BJ (cell line): ENCODE results near the gene DOCK1. TPM values are rescaled to one million over a fixed set of nuclear protein-coding genes. Genes with fewer than 3 reads are reported as not detected.
A peak's percentile ranks its signal among the peaks of the same experiment; 100 is the strongest.

ENCODE experiments used
- CTCF ChIA-PET: fragments of 350-600 bp; formaldehyde crosslinking; extraction: SDS; loops from one replicate; lab custom pipeline; 2021; ENCODE audit warnings: antibody characterized with exemption, inconsistent platforms; lab: Yijun Ruan, JAX
- POLR2A ChIA-PET: fragments of 300-600 bp; sonication (Branson Sonifier 250); formaldehyde crosslinking; extraction: SDS; loops from one replicate; lab custom pipeline; 2021; ENCODE audit warnings: antibody characterized with exemption; lab: Charles Lee
- DNase-seq: peaks from one replicate; pipeline ENCODE4 v3.0.0-alpha.2; 2011; ENCODE audit warnings: low read depth
- H3K27me3 ChIP-seq: 2 replicates; pipeline ENCODE4 v1.6.0; 2011; ENCODE audit warnings: low read length; ENCODE audit not compliant: control insufficient read depth, insufficient read depth
- H3K36me3 ChIP-seq: 2 replicates; pipeline ENCODE4 v1.5.1; 2011; ENCODE audit warnings: low read length; ENCODE audit not compliant: control insufficient read depth, insufficient read depth
- H3K4me3 ChIP-seq: 2 replicates; pipeline ENCODE4 v1.5.1; 2011; ENCODE audit warnings: low read depth, mild to moderate bottlenecking, control low read depth, low read length
- polyA plus RNA-seq: library from polyadenylated mRNA; depleted of rRNA; stranded (reverse); fragments of >200 nt; gene quantifications from 2 replicates; pipeline ENCODE4 v1.2.3, GENCODE V29; 2011
- TF ChIP-seq, protein P1 (sequence below): IDR thresholded peaks from 2 replicates; pipeline ENCODE4 v1.5.1; 2011; ENCODE audit warnings: low read depth, mild to moderate bottlenecking, control low read depth, inconsistent platforms, low read length, moderate library complexity; ENCODE audit not compliant: insufficient read depth

Gene DOCK1
- polyA plus RNA-seq, 1 experiment = 20.0 TPM

DNA sequence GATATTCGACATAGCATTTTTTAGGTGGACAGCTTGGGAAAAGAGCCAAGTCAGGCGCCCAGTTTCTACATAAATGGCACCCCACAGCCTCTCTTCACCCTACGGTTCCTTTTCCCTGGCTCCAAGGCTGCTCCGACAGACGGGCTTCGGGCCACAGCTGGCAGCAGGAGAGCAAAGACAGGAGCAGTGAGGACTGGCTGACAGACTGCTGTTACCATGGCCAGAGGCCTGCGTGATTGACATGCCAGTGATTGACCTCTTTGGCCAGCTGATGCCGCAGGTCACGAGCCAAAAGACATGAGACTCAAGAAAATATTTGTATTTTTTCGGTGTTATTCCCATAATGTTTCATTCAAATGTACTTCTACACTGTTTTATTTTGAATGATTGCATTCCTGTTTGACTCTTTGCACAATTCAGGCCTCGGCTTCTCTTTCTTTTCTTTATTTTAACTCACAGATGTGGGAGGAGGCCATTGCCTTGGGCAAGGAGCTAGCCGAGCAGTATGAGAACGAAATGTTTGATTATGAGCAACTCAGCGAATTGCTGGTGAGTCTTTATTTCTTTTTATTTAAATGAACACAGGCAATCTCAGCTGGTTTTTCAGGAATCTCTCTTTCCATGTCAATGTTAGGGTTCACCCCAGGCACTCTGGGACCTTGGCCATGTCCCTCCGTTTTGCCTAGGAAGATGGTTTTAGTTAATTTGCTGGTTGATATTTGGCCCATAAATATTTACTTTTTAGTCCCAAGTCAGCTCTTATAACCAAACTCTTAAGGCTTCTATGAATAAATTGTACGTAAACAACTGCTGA, 497.6 kb downstream of the DOCK1 start:
- POLR2A ChIA-PET = no interaction called here
- no peak for DNase-seq

DNA sequence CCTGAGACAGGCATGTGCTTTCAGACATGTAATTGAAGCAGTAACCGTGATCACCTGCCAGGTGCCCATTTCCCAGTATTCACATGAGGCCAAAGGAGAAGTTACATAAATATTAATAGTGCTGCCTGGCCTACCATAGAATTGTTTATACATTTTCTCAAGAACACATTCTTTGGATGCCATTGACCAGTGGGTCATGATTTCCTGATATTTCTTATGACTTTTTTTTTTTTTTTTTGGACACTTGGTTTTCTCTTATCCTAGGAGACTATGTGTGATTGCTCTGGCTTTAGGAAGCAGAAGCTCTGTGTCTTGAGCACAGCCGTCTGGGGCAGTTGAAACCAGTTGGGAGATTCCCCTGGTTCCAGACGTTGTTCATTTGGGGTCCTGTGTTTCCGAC, 500.0 kb downstream of the DOCK1 start:
- POLR2A ChIA-PET = no interaction called here
- Histone ChIP-seq H3K4me3 (no peak overlapping the region), H3K27me3 (no peaks in the 10 kb centered on the region), H3K36me3 (peaks cover 1% of the 10 kb centered on the region; the same call in 1 of the 2 replicates)
- CTCF ChIA-PET = no interaction called here
- TF ChIP-seq, protein P1, sequence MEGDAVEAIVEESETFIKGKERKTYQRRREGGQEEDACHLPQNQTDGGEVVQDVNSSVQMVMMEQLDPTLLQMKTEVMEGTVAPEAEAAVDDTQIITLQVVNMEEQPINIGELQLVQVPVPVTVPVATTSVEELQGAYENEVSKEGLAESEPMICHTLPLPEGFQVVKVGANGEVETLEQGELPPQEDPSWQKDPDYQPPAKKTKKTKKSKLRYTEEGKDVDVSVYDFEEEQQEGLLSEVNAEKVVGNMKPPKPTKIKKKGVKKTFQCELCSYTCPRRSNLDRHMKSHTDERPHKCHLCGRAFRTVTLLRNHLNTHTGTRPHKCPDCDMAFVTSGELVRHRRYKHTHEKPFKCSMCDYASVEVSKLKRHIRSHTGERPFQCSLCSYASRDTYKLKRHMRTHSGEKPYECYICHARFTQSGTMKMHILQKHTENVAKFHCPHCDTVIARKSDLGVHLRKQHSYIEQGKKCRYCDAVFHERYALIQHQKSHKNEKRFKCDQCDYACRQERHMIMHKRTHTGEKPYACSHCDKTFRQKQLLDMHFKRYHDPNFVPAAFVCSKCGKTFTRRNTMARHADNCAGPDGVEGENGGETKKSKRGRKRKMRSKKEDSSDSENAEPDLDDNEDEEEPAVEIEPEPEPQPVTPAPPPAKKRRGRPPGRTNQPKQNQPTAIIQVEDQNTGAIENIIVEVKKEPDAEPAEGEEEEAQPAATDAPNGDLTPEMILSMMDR = no peak
- DNase-seq = peak; percentile 39

More for the DNA sequence above, 497.6 kb downstream of the DOCK1 start:
- TF ChIP-seq, protein P1 = no peak
- no peaks in the 10 kb centered on the region for H3K27me3 ChIP-seq
- CTCF ChIA-PET = interaction anchor here (1.8 kb wide), 1 partner anchor 16 kb away, joined by 3 read pairs; no protein-coding TSS in a partner anchor
- H3K36me3 ChIP-seq = 0 out of 2 replicates have a peak, but pooled peaks cover 1% of the 10 kb centered on the region
- no peak overlapping the region for H3K4me3 ChIP-seq

DNA sequence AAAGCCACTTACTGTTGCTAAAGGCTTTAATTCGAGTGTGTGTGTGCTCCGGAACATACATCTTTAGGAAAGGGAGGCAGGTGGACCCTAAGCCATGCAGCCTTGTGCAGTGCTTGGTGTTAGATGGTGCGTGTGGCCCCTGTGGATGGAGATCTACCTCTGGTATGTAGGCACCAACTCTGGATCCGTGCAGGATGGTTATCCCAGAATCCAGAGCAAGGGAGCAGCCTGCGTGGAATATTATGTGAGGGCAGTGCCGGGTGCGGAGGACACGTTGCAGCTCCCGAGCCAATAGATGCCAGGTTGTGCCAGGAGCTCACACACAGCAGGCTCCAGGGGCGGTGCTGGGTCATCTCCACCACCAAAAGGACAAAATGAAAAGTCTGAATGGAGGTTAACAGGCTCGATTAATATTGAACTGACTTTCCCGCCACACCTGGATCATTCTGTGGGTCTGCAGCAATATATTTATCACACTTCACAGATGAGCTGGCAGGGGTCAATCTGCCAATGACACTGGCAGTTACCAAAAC, 500.9 kb downstream of the DOCK1 start:
- no peak for DNase-seq
- POLR2A ChIA-PET = no interaction called here
- no peak overlapping the region for H3K4me3 ChIP-seq
- TF ChIP-seq, protein P1 = no peak
- CTCF ChIA-PET = interaction anchor here (0.5 kb wide), 1 partner anchor 474 kb away, joined by 3 read pairs; no protein-coding TSS in a partner anchor
- H3K27me3 ChIP-seq = no peaks in the 10 kb centered on the region
- peaks cover 2% of the 10 kb centered on the region; the same call in 1 of the 2 replicates for H3K36me3 ChIP-seq

DNA sequence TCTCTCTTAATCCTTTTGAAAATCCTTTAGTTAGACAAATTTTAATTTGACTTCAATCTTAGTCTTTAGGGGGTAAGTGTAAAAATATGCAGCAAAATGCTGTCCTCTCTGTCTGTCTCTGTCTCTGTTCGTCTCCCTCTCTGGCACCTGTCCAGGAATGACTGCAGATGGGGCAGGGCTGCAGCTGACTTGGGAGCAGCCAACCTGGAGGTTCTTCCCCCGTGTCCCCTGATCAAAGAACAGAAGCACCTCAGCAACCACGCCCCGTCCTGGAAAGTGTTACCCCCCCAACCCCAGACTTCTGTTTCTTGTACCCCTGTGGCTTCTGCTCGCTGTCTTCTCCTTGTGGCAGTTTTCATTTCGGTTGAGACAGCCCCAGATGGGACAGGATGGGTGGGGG, 502.3 kb downstream of the DOCK1 start:
- Histone ChIP-seq H3K36me3 (peaks cover 4% of the 10 kb centered on the region), H3K4me3 (no peak overlapping the region), H3K27me3 (no peaks in the 10 kb centered on the region)
- TF ChIP-seq, protein P1 = no peak
- DNase-seq = no peak
- ChIA-PET POLR2A (no interaction called here), CTCF (no interaction called here)

DNA sequence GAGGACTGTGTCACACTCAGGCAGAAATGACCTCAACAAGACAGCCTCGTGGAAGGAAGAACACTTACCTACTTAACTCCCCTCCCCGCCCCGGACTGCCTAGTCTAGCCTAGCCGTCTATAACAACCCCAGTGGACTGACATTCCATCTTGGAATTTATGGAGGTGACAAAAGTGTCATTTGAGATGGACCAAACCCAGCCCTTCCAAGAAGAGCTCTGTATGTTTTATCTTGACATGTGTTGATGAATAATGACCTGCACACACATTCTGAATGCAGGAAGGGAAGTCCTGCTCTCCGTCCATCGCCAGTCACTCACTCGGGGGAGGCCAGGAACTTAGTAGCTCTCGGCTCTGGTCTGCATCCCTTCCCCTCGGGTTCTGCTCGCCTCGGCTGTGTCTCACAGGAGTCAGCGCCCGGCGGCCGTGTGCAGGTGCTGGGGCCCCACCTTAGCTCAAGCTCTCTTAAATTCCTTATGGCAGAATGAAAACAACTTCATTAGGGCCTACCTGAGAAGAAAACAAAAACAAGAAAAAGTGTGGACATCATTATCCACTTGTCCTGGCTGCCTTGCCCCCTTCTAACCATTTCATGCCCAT, 503.0 kb downstream of the DOCK1 start:
- H3K4me3 ChIP-seq = no peak overlapping the region
- H3K27me3 ChIP-seq = no peaks in the 10 kb centered on the region
- DNase-seq = no peak
- CTCF ChIA-PET = no interaction called here
- peaks cover 4% of the 10 kb centered on the region for H3K36me3 ChIP-seq
- TF ChIP-seq, protein P1 = no peak
- POLR2A ChIA-PET = no interaction called here
